Activated CD8-positive, alpha-beta memory T cell treated with anti-CD3 and anti-CD28 coated beads for 1 hour (primary cell): ENCODE measurements around the gene UNCX.

Experiments used
- DNase-seq, 2 donors: peaks; one replicate each; pipeline ENCODE4 v3.0.0-alpha.2; 2020; ENCODE audit warnings: low read depth in 1 of 2; ENCODE audit errors: extremely low read depth in 1 of 2

The UNCX gene

DNA sequence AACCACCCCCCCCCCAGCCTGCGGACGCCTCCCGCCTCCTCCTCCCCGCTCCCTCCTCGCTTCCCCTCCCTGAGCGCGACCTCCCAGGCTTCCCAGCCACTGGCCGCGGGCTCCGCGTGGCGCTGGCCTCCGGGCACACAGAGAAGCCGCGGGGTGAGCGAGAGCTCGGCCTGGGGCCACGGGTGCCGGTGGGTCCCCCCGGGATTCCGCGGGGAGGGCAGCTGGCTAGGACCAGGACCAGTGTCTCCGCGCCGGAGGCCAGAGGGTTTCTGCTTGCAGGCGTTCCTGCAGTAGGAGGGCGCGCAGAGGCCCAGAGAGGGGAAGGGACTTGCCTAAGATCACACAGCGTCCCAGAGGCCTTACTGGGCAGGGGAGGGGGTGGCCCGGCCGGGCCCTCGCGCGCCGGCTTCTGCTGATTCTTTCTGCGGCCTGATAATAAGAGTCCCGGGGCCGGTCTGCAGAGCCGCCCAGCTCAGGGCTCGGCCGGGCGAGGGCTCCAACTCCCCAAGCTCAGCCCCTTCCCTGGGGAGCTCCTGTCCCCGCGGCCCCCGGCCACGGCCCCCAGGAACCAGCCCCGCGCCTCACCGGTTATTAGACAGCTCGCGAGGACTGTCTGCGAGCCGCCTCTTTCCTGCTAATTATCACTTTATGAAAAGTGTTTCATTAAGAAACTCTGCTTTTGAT is 10.1 kb downstream of the UNCX start:
- DNase-seq = no peak

DNA sequence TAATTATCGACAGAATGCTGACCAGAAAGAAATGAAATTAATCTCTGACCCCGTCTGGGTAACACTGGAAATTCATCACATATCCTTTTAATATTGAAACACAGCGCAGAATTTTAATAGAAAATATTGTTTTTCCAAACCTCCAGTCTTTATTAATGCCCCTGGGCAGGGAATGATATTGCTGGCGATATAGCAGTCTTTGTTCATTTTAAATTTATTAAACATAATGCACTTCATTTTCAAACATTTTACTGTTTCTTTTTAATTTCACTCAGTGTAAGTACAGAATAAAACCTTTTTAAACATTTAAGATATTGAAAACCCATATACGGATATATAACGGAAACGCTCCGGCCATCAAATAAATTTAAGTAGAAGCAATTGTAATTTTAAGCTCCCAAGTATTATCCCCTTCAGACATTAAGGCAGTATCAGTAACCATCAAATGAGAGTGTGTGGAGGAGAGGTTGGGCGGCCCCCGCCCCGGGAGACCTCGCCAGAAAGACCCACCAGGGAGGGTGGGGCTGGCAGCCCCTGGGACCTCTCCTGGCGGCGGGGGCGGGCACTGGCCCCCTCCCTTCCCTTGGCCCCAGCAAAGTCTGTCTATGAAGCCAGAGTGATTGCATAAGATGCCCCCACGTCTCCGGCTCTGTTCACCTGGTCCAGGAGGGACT is 10.8 kb downstream of the UNCX start:
- no peak for DNase-seq

- DNase-seq = no peak
These were observed 11.3 kb downstream of the UNCX start for GRCh38 chr7:1243964-1244416.

GRCh38 chr7:1244700-1245523 is 12.2 kb downstream of the UNCX start:
- no peak for DNase-seq

- no peak for DNase-seq
These were observed 12.9 kb downstream of the UNCX start for GRCh38 chr7:1245524-1246050.

DNA sequence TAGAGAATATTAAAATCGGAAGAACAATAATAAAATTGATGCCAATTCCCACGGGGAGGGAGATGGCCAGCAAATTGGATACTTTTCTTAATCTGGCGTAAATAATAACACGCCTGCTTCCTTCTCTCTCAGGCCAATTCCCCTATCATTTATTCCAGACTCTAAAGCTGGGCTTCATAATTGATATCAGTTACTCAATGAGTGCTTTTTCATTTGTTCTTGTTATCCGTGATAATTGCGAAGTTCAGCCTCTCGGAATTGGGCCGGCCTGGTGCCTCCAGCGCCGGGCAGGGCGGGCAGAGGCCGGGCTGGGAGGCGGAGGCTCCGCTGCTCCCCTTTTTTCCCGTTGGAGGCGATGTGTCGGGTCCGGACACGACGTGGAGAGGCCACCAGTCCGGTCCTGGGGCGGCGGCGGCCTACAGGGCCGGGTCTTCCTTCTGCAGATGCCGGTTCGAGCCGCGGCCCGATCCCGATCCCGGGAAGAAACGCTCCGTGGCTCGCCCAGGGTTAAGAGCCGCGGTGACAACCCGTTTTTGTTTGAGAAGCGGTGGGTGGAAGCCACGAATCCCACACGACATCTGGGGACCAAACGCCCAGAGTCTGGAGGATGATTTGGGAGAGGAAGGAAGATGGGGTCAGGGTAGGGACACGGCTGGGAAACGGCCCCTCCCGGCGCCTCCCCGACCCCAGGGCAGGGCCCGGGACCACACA is 13.6 kb downstream of the UNCX start:
- no peak for DNase-seq

DNA sequence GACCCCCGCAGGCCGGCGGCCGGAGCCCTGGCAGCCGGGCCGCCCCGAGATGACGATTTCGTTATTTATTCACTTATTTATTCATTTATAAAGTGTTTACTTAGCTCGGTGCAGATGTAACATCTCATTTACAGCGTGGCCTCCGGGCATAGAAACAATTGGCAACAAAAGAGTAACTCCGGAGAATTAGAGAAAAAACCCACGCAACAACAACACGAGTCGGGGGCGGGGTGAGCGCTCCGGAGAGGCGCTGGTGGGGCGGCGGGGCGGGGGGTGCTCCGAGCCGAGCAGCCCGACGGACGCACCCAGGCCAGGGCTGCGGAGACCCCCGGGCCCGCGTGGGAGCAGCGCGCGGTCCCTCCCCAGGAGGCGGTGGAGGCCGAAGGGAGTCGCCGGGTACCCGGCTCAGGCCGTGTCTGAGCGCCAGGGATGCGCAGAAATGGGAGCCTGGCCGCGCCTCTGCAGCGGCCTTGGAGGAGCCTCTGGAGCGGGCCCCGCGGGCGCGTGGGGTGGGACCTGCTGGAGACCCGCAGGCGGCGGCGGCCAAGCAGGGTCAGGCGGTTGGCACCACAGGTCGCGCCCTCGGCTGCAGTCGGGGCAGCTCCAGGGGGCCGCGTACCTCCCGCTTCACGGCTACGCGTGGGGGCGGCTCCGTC is 14.3 kb downstream of the UNCX start:
- no peak for DNase-seq

DNA sequence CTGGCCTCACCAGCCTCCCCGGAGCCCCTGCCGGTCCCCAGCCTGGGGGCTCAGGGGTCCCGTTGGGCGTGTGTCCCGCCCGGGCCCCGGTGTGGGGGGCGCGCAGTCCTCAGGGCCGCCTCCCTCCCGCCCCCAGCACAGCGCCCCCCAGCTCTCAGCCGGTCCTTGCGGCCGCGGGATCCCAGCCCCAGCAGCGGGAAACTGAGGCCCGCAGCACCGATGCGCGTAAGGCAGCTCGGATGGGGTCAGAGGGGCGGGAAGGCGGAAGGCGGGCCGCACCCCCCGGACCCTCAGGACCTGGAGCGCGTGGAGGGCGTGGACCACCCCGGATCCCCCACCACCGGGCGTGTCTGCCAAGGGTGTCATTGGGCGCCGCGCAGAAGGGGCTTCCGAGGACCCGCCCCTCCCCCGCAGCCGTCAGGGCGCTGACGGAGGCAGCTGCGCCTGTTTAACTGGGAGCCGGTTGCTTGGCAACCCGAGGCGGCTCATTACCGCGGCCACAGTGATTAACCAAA is 14.9 kb downstream of the UNCX start:
- DNase-seq = no peak

GRCh38 chr7:1248143-1248915 is 15.7 kb downstream of the UNCX start:
- no peak for DNase-seq

- DNase-seq = no peak
These were observed 16.4 kb downstream of the UNCX start for GRCh38 chr7:1248916-1249581.

GRCh38 chr7:1249731-1250130 is 17.1 kb downstream of the UNCX start:
- no peak for DNase-seq

DNA sequence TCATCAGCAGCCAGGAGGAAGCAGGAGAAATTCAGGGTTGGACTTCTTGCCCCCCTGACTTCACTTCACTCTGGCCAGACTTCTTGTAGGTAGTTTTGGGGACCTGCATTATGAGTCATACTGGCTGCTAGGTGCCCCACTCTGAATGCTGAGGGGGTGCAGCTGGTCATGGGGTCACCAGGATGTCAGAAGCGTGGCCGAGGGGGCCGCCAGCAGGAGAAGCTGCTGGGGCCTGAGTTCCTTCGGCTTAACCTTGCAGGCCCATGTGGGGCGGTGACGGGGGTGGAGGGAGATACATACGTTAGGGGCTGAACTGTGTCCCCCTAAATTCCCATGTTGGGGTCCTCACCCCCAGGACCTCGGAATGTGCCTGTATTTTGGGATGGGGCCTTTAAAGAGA is 18.2 kb downstream of the UNCX start:
- no peak for DNase-seq

- DNase-seq = no peak
These were observed 19.3 kb downstream of the UNCX start for GRCh38 chr7:1251796-1252539.

GRCh38 chr7:1252540-1253090 is 19.9 kb downstream of the UNCX start:
- no peak for DNase-seq

DNA sequence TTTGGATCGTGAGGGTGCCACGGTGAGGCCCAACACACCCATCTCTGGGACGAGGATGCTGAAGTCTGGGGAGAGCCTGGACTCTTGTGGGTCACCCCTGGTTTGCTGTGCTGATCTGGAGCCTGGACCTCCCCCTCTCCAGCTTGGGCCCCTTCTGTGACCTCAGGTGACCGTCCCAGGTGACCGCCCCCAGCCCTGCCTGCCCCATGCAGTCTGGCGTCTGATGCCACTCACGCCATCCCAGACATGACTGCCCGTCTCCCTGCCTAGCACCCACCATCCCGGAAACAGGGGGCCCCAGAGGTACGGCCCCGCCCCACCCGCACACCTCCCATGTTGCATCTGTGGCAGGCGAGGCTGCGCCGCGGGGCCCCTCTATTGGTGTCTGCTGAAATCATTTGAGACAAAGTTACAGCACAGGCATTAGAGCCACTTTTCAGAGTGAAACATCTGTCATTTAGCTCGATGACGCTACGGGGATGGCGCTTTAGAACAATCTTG is 21.1 kb downstream of the UNCX start:
- DNase-seq = no peak

DNA sequence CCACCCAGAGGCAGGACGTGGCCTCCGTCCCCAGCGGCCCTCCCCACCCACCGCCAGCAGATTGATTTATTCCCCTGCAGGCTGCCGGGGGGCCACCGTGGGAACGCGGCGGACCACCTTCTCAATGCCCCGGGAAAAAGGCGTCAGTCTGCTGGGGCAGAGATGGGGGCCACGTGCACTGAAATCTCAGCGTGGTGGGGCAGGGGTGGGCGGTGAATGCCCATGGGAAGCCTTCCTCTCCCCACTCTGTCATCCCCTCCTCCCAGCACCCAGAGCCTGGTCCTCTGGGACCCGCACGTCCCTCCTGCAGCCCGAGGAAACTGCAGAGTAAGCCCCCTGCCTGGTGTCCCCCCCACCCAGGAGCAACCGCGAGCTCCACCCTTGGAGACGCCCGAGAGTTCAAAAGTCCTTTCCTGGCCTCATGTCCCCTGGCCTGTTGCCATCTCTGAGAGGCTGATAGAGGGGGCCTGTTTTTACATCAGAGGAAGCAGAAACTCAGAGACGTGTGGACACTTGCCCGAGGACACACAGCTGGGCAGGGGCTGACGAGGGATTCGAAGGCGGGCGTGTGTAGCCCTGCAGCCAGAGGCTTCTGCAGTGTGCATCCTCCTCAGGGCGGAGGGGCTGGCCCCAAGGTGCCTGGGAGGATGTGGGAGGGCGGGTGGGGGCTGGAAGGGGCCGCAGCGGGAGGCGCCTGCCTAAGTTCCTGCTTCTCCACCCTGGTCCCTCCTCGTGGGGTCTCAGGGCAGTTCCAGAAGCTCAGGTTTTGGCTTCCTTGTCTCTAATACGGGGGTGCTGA is 21.8 kb downstream of the UNCX start:
- no peak for DNase-seq
